Activated T-helper 1 cell treated with anti-CD3 and anti-CD28 coated beads, Interleukin-12 subunit alpha, Interleukin-12 subunit beta, Interleukin-2, Interleukin-4 antibody, amounts not matched to agents 30 ng/mL and 10 ng/mL and 1 ng/mL, durations not matched to agents 14 hours and 24 hours and 36 hours (primary cell): Measurements from ENCODE around the gene INO80C. TPM values are rescaled to one million over a fixed set of nuclear protein-coding genes. Genes with fewer than 3 reads are reported as not detected.

ENCODE experiments used
- DNase-seq: peaks from one replicate; pipeline ENCODE4 v3.0.0; 2021; ENCODE audit warnings: low spot score
- H3K27ac Mint-ChIP-seq: one replicate; pipeline ENCODE4 v1.8.0; 2021; ENCODE audit warnings: mild to moderate bottlenecking, mixed read lengths
- H3K27me3 Mint-ChIP-seq: one replicate; pipeline ENCODE4 v1.8.0; 2022; ENCODE audit warnings: mild to moderate bottlenecking, moderate library complexity, mixed read lengths; ENCODE audit not compliant: insufficient read depth
- H3K36me3 Mint-ChIP-seq: one replicate; pipeline ENCODE4 v1.8.0; 2021; ENCODE audit warnings: low read depth, mixed read lengths
- H3K4me1 Mint-ChIP-seq: one replicate; pipeline ENCODE4 v1.8.0; 2021; ENCODE audit warnings: low read depth, mixed read lengths
- H3K4me3 Mint-ChIP-seq: one replicate; pipeline ENCODE4 v1.8.0; 2021; ENCODE audit warnings: mild to moderate bottlenecking, moderate library complexity, mixed read lengths
- H3K9me3 Mint-ChIP-seq: one replicate; pipeline ENCODE4 v1.8.0; 2021; ENCODE audit warnings: mixed read lengths
- intact Hi-C: fragments of 100-400 bp; cut with micrococcal nuclease; formaldehyde crosslinking; loops from one replicate; pipeline ENCODE4 v1.15.1; 2024
- total RNA-seq: library from RNA; stranded (reverse); gene quantifications from 2 replicates; pipeline ENCODE4 v1.2.3, GENCODE V29; 2022

The INO80C gene
- total RNA-seq, 1 donor from 2014 or later = 43.7 TPM

GRCh38 chr18:35442701-35443100 lies 55.1 kb downstream of the INO80C start:
- intact Hi-C loops = no loop called here

GRCh38 chr18:35441857-35442595 lies 55.7 kb downstream of the INO80C start:
- Mint-ChIP-seq H3K36me3 (no peaks in the 10 kb centered on the region), H3K27me3 (no peaks in the 10 kb centered on the region), H3K9me3 (no peaks in the 10 kb centered on the region), H3K4me3 (no peak overlapping the region), H3K27ac (no peak overlapping the region), H3K4me1 (peaks cover 6% of the 10 kb centered on the region)
- intact Hi-C loops = no loop called here
- no peak for DNase-seq

More at GRCh38 chr18:35442701-35443100, 55.1 kb downstream of the INO80C start:
- Mint-ChIP-seq H3K9me3 (no peaks in the 10 kb centered on the region), H3K27me3 (no peaks in the 10 kb centered on the region), H3K27ac (no peak overlapping the region), H3K4me3 (no peak overlapping the region), H3K4me1 (peaks cover 6% of the 10 kb centered on the region), H3K36me3 (no peaks in the 10 kb centered on the region)
- DNase-seq = no peak

GRCh38 chr18:35438480-35439234 lies 59.1 kb downstream of the INO80C start:
- DNase-seq = no peak
- H3K4me1 Mint-ChIP-seq = peaks cover 6% of the 10 kb centered on the region
- intact Hi-C loops = no loop called here
- no peak overlapping the region for H3K4me3 Mint-ChIP-seq
- H3K9me3 Mint-ChIP-seq = no peaks in the 10 kb centered on the region
- no peaks in the 10 kb centered on the region for H3K36me3 Mint-ChIP-seq
- H3K27me3 Mint-ChIP-seq = peaks cover 2% of the 10 kb centered on the region
- H3K27ac Mint-ChIP-seq = no peak overlapping the region

GRCh38 chr18:35437836-35438235 lies 59.9 kb downstream of the INO80C start:
- no peak overlapping the region for H3K4me3 Mint-ChIP-seq
- intact Hi-C loops = no loop called here
- no peak for DNase-seq
- no peak overlapping the region for H3K27ac Mint-ChIP-seq
- H3K36me3 Mint-ChIP-seq = no peaks in the 10 kb centered on the region
- H3K4me1 Mint-ChIP-seq = no peaks in the 10 kb centered on the region
- peaks cover 7% of the 10 kb centered on the region for H3K27me3 Mint-ChIP-seq
- no peaks in the 10 kb centered on the region for H3K9me3 Mint-ChIP-seq

GRCh38 chr18:35436076-35436649 lies 61.6 kb downstream of the INO80C start:
- H3K4me3 Mint-ChIP-seq = no peak overlapping the region
- intact Hi-C loops = no loop called here
- H3K36me3 Mint-ChIP-seq = no peaks in the 10 kb centered on the region
- no peaks in the 10 kb centered on the region for H3K4me1 Mint-ChIP-seq
- DNase-seq = no peak
- H3K27me3 Mint-ChIP-seq = peaks cover 8% of the 10 kb centered on the region
- no peak overlapping the region for H3K27ac Mint-ChIP-seq
- no peaks in the 10 kb centered on the region for H3K9me3 Mint-ChIP-seq

GRCh38 chr18:35435401-35435800 lies 62.4 kb downstream of the INO80C start:
- H3K4me3 Mint-ChIP-seq = no peak overlapping the region
- H3K27ac Mint-ChIP-seq = no peak overlapping the region
- no peaks in the 10 kb centered on the region for H3K9me3 Mint-ChIP-seq
- H3K27me3 Mint-ChIP-seq = peaks cover 8% of the 10 kb centered on the region
- intact Hi-C loops = no loop called here
- no peaks in the 10 kb centered on the region for H3K36me3 Mint-ChIP-seq
- no peak for DNase-seq
- no peaks in the 10 kb centered on the region for H3K4me1 Mint-ChIP-seq

- H3K4me3 Mint-ChIP-seq = no peak overlapping the region
- no peaks in the 10 kb centered on the region for H3K9me3 Mint-ChIP-seq
- peaks cover 8% of the 10 kb centered on the region for H3K27me3 Mint-ChIP-seq
- no peak for DNase-seq
- intact Hi-C loops = no loop called here
- no peaks in the 10 kb centered on the region for H3K36me3 Mint-ChIP-seq
- H3K27ac Mint-ChIP-seq = no peak overlapping the region
- H3K4me1 Mint-ChIP-seq = no peaks in the 10 kb centered on the region
These were observed 65.2 kb downstream of the INO80C start for GRCh38 chr18:35432565-35433001.

GRCh38 chr18:35431374-35431741 lies 66.4 kb downstream of the INO80C start:
- Mint-ChIP-seq H3K4me1 (no peaks in the 10 kb centered on the region), H3K27me3 (peaks cover 8% of the 10 kb centered on the region), H3K4me3 (no peak overlapping the region), H3K9me3 (no peaks in the 10 kb centered on the region), H3K27ac (no peak overlapping the region), H3K36me3 (no peaks in the 10 kb centered on the region)
- intact Hi-C loops = no loop called here
- no peak for DNase-seq

- intact Hi-C loops = no loop called here
- peaks cover 8% of the 10 kb centered on the region for H3K27me3 Mint-ChIP-seq
- no peaks in the 10 kb centered on the region for H3K4me1 Mint-ChIP-seq
- DNase-seq = no peak
- H3K4me3 Mint-ChIP-seq = no peak overlapping the region
- H3K27ac Mint-ChIP-seq = no peak overlapping the region
- H3K9me3 Mint-ChIP-seq = no peaks in the 10 kb centered on the region
- no peaks in the 10 kb centered on the region for H3K36me3 Mint-ChIP-seq
These were observed 66.9 kb downstream of the INO80C start for GRCh38 chr18:35430721-35431373.

- H3K9me3 Mint-ChIP-seq = no peaks in the 10 kb centered on the region
- no peak for DNase-seq
- no peaks in the 10 kb centered on the region for H3K36me3 Mint-ChIP-seq
- intact Hi-C loops = no loop called here
- H3K4me3 Mint-ChIP-seq = no peak overlapping the region
- H3K4me1 Mint-ChIP-seq = no peaks in the 10 kb centered on the region
- peaks cover 3% of the 10 kb centered on the region for H3K27me3 Mint-ChIP-seq
- no peak overlapping the region for H3K27ac Mint-ChIP-seq
These were observed 71.0 kb downstream of the INO80C start for GRCh38 chr18:35426786-35427185.

- Mint-ChIP-seq H3K4me3 (no peak overlapping the region), H3K9me3 (no peaks in the 10 kb centered on the region)
- intact Hi-C loops = no loop called here
These were observed 73.4 kb downstream of the INO80C start for GRCh38 chr18:35424356-35424755.

GRCh38 chr18:35422237-35422636 lies 75.5 kb downstream of the INO80C start:
- intact Hi-C loops = no loop called here
- H3K4me3 Mint-ChIP-seq = no peak overlapping the region
- peaks cover 8% of the 10 kb centered on the region for H3K9me3 Mint-ChIP-seq
- no peak overlapping the region for H3K27ac Mint-ChIP-seq
- no peaks in the 10 kb centered on the region for H3K36me3 Mint-ChIP-seq
- no peaks in the 10 kb centered on the region for H3K4me1 Mint-ChIP-seq
- DNase-seq = no peak
- peaks cover 3% of the 10 kb centered on the region for H3K27me3 Mint-ChIP-seq

More at GRCh38 chr18:35424356-35424755, 73.4 kb downstream of the INO80C start:
- Mint-ChIP-seq H3K27ac (no peak overlapping the region), H3K36me3 (no peaks in the 10 kb centered on the region), H3K27me3 (peaks cover 3% of the 10 kb centered on the region), H3K4me1 (no peaks in the 10 kb centered on the region)
- DNase-seq = no peak

GRCh38 chr18:35418610-35419009 lies 79.2 kb downstream of the INO80C start:
- Mint-ChIP-seq H3K36me3 (no peaks in the 10 kb centered on the region), H3K4me3 (no peak overlapping the region), H3K9me3 (peaks cover 11% of the 10 kb centered on the region), H3K4me1 (peaks cover 19% of the 10 kb centered on the region), H3K27me3 (peaks cover 1% of the 10 kb centered on the region), H3K27ac (no peak overlapping the region)
- DNase-seq = no peak
- intact Hi-C loops = loop anchor here (5.0 kb wide), 1 partner anchor 64 kb away; no protein-coding TSS in a partner anchor
